HL-60/S4 (cell line): Measurements from ENCODE around the gene KANSL3.
"Not testable (repeated sequence)": the region's sequence is repeated elsewhere in the genome, so short reads cannot be mapped to it uniquely, and the experiment has no call there.

ENCODE experiments used
- in situ Hi-C: fragments of 300-500 bp; cut with MboI; formaldehyde crosslinking; loops from 2 replicates; pipeline ENCODE4 v1.14.3; 2022; ENCODE audit warnings: low sequenced_read_pairs

The KANSL3 gene

DNA sequence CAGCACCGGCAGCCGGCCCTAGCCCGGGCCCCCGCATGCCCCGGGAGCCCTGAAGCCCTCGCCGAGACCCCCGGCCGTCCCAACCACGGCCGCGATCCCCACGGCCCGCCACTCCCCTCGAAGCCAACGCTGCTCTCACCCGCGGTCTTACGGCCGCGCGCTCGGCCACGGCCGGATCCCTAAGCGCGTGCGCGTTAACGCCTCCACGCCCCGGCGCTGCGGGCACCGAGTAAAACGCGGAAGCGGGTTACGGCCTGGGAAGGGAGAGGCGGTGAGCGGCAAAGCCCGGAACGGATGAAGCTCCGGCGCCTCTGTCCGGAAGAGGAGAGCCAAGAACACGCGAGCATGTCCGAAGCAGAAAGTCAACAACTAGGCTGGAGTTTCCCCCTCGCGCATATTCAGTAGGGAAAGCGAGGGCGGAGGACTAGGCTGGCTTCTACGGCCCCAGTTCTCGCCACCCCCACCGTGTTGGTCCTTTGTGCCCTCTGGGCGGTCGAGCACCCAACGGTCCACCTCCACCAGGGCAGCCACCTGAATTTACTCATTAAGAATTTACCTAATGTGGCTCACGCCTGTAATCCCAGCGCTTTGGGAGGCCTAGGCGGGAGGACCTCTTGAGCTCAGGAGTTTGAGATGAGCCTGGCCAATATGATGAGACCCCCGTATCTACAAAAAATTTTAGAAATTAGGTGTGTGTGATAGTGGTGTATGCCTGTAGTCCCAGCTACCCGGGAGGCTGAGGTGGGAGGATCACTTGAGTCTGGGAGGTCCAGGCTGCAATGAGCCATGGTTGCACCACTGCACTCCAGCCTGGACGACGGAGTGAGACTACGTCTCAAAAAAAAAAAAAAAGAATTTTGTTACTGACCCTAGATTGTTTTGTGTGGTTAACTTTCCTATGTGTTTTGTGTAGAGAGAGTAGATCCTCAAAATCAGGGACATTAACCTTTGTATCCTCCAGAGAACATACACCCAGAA lies at the start of gene KANSL3:
TSS of gene KANSL3 (minus strand) at position 169 of the 978 bp plus-strand sequence. CDS start 1,177 bp downstream, outside the sequence.
- in situ Hi-C loops: no loop called here

DNA sequence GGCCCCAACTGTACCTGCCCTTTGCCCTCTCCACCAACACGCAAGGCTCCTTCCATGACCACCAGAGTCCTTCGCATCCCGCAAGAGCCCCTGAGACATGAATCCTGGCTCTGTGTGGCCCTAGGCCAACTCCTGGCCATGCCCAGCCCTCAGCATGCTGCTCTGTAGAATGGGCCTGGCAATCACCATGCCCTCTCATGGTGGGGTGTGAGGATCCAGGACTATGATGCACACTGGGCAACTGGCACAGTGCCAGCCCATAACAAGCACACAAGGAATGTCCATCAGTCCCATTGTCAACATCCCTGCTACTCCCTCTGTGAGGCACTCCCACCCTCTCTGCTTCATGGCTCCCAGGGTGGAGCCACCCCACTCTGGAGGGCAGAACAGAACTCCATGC lies 49.2 kb upstream of the KANSL3 start:
- in situ Hi-C loops: no loop called here

DNA sequence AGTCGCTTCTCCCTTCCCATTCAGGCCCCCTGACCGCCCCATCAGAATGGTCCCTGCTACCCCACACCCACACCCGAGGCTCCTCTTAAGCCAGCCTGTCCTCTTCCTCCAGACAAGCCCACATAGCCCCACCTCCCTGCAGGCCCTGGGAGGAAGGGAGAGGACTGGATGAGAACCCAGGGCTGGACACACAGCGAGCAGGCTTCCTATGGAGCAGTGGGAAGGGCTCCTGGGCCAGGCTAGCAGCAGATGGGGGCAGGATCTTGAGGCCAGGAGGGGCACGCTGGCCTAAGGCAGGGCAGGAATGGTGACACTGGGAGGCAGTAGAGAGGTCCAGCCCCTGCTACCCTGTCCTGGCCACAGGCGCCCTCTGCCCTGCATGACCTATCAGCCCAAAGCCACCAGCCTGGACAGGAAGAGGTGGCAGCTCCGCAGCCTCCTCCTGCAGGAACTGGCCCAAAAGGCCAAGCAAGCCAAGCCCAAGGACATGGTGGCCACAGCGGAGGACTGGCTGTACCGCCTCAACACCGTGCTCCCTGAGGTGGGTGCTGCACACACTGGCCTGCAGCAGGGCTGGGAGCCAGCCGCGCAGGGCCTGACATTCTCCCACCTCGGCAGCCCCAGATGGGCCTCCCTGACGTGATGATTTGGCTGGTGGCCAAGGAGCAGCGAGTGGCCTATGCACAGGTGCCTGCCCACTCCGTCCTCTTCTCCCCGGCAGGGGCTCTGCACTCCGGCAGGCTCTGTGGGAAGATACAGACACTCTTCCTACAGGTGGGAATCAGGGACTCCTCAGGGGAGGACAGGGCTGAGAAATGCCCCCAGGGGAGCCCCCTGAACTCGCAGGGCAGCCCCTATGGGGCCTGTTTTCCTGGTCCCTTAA lies 47.7 kb upstream of the KANSL3 start:
- in situ Hi-C loops: no loop called here

DNA sequence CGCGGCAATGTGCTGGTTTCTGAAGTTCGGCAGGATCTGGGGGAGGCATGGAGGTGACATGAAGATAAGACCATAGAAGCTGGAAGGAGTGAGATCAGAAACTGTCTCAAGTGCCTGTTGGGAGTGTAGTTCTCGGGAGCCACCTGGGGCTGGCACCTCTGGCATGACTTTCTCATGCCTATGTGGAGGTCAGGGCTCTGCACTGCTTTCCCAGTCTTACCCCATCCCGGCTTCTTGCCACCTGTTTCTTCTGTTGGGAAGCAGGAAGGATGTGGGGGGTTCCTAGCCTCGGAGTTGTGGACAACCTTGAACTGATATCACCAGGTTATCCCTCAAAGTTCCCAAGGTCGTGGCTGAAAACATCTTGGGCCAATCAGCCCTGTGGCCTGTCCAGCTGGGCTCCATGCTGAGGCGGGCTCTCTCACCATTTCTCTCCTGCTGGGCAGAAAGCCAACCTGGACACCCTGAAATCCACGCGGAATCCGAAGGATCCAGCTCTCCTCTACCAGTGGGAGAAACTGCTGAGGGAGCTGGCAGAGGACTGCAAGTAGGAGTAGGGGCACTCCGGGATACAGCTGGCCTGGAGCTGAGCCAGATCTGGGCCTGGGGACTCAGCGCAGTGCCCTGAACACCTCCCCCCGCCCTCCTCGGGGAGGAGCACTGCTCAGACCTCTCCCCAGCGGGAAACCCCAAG lies 46.9 kb upstream of the KANSL3 start:
- in situ Hi-C loops: no loop called here

DNA sequence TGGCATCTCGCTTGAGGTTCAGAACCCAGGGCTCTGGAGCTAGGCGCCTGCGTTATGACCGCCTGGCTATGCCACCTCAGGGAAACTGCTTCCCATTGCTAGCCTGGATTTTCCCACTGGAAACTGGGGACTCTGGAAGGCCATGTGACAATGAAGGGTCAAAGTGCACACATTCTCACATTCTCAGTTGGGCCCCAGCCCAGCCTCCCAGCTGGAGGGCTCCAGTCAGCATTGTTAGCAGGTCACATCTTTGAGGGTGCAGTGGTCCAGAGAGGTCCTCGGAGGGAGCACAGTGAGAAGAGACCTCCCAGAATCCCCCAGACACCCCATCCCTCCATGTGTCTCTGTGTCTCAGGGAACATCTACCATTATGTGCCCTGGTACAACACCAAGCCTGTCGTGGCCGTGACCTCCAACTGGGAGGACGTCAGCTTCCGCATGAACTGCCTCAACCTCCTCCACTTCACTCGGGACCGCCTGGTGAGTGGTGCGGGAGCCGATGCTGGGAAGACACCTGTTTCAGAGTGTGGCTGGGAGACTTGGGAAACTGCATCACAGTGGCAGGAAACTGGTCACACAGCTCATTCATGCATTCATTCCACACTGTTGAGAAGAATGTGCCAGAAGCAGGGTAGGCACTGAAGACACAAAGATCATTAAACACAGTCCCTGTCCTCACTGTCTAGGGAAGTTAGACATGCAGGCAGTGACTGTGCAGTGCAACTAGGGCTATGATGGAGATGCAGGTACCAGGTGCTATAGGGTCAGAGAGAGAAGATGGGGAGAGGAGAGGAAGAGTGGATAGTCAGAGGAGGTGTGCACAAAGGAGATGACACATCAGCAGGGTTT lies 46.1 kb upstream of the KANSL3 start:
- in situ Hi-C loops: no loop called here

DNA sequence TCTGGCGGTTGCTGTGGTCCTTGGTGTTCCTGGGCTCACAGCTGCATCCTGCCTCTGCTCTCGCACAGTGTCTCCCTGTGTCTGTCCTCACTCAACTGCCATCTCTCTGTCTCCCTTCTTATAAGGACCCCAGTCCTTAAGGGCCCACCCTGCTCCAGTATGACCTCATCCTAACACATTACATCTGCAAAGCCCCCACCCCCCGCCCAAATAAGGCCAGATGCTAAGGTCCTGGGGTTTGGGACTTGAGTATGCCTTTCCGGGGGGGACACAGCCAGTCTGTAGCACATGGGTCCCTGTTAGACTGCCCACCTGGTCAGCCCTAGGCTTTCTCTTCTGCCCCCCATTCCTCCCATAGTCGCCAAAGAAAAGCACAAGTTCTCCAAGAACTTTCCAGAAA lies 45.2 kb upstream of the KANSL3 start:
- in situ Hi-C loops: no loop called here

DNA sequence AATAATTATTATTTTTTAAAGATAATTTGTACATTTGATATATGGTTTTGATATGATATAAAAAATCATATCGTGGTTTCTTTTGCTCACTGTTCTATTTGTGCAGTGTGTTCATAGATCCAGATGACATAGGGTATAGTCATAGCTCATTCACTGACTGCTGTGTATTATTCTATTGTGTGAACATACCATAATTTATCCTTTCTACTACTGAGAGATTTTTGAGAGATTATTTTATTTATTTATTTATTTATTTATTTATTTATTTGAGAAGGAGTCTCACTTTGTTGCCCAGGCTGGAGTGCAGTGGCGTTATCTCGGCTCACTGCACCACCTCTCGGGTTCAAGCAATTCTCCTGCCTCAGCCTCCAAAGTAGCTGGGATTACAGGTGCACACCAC lies 43.4 kb upstream of the KANSL3 start:
- in situ Hi-C loops: no loop called here

DNA sequence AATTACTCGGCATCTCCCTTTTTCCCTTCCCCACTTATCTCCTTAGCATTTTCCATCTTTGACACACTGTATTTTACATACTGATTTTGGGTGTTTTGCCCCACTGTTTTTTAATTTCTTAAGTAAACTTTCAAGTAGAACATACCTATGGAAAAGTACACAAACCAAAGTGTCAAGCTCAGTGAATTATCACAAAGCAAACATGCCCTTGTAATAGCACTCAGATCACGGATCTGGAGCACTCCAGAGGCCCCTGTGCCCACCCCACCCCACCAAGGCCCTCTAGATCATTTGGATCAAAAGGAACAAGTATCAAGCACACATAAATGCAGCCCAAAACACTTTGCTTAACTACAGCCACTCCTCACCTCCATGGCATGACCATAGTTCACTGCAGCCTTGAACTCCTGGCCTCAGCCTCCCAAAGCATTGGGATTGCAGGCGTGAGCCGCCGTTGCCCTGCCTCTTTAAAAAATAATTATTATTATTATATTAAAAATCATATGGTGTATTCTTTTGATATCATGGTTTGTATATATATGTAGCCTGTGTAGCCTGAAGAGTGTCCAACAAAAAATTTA lies 42.5 kb upstream of the KANSL3 start:
- in situ Hi-C loops: no loop called here

DNA sequence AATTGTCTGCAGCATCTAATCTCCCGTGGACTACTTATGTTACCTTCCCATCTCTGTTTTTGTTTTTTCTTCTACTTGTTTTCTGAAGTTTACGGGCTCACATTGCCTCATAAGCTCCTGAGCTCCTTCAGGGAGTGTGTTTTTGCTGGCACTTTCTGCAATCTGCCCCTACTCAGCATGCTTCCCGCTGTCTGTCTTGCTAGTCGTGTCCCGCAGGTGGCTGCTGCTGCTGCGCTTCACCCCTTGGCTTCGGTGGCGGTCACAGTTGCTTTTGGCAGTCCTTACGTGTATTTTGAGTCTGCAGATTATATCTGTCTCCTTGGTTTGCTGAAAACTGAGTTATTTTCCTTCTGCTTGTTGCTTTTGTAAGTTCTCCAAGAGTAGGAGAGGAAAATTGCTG lies 41.7 kb upstream of the KANSL3 start:
- in situ Hi-C loops: no loop called here

DNA sequence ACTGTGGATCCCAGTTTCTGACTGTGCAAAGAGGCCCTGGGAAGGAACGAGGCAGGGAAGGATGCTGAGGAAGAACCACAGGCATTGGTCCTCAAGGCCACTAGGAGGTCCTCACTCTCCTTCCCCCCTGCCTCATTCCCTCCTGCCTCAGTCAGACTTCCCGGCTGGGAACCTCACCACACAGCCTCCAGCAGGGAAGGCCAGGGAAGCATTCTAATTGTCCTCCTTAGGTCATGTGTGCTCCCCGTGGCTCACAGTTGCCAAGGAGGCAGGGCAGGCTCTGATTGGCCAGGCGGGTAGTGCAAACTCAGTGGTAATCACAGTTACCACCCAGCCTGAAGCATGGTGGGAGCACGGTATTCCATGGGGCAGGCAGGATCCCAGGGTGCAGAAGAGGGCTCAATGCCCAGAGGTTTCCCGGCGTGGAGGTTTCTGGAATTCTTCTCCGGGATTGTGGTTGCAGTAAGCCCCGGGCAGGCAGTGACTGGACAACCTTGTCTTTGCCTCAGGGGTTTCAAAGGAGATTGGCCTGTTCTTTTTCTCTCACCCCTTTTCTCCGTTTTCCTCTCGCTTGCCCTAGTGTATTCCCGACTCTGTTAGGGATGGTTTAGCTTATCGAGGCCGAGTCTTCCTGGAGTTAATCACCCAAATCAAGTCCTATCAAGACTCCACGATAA lies 31.6 kb upstream of the KANSL3 start:
- in situ Hi-C loops: no loop called here

DNA sequence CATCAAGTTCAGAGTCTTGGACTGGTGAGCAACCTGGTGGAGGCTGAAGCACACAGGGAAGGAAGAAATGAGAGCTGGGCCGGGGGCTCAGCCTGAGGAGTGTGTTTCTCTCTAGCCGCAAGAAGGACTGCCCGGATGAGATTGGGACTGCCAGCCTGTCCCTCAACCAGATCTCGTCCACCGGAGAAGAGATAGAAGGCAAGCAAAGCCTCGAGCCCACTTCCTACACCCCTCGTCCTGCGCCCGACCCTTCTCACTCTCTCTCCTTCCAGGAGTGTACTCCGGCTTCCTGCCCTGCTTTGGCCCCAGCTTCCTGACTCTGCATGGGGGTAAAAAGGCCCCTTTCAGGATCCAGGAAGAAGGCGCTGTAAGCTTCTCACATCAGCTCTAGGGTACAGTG lies 30.7 kb upstream of the KANSL3 start:
- in situ Hi-C loops: no loop called here

DNA sequence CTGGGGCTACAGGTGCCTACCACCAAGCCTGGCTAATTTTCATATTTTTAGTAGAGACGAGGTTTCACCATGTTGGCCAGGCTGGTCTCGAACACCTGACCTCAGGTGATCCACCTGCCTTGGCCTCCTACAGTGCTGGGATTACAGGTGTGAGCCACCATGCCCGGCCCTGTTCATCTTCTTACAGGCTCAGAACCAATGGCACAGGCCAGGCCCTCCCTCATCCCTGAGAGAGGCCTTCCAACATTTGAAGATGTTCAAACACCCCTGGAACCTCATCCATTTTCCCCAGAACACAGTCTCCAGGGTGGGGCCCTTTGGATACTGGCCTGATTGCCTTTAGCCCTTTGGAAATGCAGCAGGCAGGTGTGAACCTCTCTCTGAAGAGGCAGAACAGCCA lies 27.6 kb upstream of the KANSL3 start:
- in situ Hi-C loops: not testable (repeated sequence)

DNA sequence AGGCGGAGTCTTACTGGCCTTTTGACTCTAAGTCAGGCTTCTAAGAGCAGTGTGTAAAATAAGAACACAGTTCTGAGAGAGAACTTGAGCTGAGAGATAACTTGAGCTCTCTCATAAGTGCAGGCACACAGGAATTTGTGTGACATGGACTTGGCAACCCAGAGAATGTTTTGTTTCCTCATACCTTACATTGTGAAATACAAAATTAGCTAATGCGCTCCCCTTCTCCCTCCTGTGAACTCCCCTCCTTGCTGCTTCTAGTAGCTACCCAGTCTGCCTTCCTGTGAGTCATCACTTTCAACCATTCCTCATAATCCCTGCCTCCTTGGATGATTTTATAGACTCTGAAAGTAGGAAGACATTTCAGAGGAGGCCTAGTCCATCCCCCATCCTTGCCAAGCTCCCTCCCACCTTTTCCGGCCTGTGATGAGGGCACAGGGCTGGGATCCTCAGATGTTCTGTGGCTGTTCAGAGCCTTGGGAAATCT lies 27.0 kb upstream of the KANSL3 start:
- in situ Hi-C loops: no loop called here

DNA sequence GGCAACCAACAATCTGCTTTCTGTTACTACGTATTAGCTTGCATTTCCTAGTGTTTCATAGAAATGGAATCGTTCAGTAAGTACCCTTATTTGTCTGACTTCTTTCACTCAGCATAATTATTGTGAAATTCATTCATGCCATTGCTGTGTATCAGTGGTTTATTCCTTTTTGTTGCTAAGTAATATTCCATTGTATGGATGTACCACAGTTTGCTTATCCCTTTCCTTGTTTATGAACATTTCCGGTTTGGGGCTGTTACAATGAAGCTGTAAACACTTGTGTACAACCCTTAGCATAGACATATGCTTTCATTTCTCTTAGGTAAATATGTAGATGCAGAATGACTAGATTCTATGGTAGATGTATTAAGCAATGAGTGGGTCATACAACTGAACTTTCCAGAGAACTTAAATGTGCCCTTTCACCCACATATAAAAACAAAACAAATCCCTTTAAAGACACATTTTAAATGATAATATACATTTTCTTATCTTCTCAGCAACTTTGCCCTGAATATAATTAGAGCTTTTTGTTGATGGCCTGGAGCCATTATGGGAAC lies 26.3 kb upstream of the KANSL3 start:
- in situ Hi-C loops: no loop called here

DNA sequence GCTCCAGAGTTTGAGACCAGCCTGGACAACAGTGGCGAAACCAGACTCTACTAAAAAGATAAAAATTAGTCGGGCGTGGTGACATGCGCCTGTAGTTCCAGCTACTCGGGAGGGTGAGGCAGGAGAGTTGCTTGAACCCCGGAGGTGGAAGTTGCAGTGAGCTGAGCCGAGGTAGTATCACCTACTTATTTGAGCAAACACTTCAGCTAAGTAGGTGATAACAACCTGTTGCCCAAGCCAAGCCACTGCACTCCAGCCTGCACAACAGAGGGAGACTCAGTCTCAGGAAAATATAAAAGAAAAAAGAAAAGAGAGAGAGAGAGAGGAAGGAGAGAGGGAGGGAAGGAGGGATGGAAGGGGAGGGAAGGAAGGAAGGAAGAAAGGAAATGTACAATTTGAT lies 25.7 kb upstream of the KANSL3 start:
- in situ Hi-C loops: no loop called here

DNA sequence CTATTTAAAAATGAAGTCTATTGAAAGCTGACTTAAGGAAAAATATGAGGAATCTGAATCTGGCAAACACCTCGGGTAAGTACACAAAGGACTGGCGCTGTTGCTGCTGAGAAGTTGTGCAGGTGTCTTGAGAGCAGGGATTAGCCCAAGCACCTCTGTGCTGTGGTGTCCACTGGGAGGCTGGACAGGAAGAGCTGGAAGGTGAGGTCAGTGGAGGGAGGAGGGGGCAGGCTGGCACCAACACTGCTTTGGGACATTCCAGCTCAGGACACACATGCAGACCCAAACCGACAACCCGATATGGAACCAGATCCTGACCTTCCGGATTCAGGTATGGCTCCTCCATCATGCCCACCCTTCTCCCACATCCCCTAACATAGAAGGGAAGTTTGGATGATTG lies 25.1 kb upstream of the KANSL3 start:
- in situ Hi-C loops: no loop called here

DNA sequence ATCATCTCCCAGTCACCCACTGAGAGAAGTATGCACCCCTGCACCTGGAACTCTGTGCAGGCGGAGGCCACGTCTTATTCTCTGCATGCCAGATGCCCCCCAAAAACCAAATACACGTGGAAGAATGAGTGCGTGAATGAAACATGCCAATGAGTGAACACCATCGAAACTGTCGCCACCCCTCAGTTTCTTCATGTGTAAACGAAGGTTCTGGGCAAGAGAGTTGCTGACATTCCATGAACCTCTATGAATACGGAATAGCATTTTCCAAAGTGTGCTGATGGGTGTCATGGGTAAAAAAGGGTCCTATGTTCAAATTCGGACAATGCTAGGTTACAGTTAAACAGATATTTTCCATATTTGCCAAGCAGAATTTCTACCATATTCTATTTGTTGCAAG lies 24.2 kb upstream of the KANSL3 start:
- in situ Hi-C loops: no loop called here

DNA sequence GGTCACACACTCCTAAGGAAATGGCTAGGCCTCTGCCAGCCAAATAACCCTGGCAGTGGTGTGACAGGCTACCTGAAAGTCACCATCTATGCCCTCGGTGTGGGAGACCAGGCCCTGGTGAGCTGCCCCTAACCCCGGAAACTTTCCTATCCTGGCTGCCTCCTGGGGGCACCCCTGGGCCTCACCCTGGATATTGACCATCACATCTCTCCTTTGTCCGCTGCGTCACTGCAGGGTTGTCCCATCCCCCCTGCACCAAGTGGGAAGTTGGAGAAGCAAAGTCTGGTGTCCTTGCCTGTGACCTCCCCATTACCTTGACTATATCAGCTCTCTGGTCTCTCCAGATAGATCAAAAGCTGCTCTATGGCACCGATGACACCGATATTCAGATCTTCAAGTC lies 23.2 kb upstream of the KANSL3 start:
- in situ Hi-C loops: no loop called here

DNA sequence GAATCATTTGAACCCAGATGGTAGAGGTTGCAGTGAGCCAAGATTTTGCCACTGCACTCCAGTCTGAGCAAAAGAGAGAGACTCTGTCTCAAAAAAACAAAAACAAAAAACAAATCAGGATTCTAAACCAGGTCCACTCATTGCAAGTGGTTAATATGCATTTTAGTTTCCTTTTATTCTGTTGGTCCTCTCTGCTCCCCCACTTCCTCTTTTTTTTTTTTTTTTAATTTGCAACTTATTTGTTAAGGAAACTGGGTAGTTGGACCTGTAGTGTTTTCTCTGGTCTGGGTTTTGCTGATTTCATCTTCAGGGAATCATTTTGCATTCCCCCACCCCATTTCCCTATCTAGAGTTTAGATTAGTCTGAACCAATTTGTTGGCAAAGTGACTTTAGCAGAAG lies 18.4 kb upstream of the KANSL3 start:
- in situ Hi-C loops: no loop called here
